Ishikawa (cell line): ENCODE data around the gene ABCC4.

Experiments used
- CEBPB ChIP-seq: IDR thresholded peaks from 2 replicates; pipeline ENCODE4 v1.6.1; 2012
- CREB1 ChIP-seq: IDR thresholded peaks from 2 replicates; pipeline ENCODE4 v1.6.1; 2012; ENCODE audit warnings: low read depth
- EGR1 ChIP-seq: IDR thresholded peaks from 2 replicates; pipeline ENCODE4 v1.6.1; 2012
- EP300 ChIP-seq: IDR thresholded peaks from 2 replicates; pipeline ENCODE4 v1.6.1; 2012; ENCODE audit warnings: borderline replicate concordance
- FOXM1 ChIP-seq: IDR thresholded peaks from 2 replicates; pipeline ENCODE4 v1.6.1; 2012; ENCODE audit warnings: low read depth, borderline replicate concordance
- NFIC ChIP-seq: IDR thresholded peaks from 2 replicates; pipeline ENCODE4 v1.6.1; 2012
- RAD21 ChIP-seq: IDR thresholded peaks from 2 replicates; pipeline ENCODE4 v1.6.1; 2012; ENCODE audit warnings: low read depth
- REST ChIP-seq: IDR thresholded peaks from 2 replicates; pipeline ENCODE4 v1.6.1; 2012; ENCODE audit warnings: low read depth, mild to moderate bottlenecking
- TAF1 ChIP-seq: IDR thresholded peaks from 2 replicates; pipeline ENCODE4 v1.6.1; 2012; ENCODE audit warnings: low read depth, mild to moderate bottlenecking
- TCF12 ChIP-seq: IDR thresholded peaks from 2 replicates; pipeline ENCODE4 v1.6.1; 2012; ENCODE audit warnings: low read depth
- TEAD4 ChIP-seq: IDR thresholded peaks from 2 replicates; pipeline ENCODE4 v1.6.1; 2012
- YY1 ChIP-seq: IDR thresholded peaks from 2 replicates; pipeline ENCODE4 v1.6.1; 2012; ENCODE audit warnings: low read depth
- ZBTB7A ChIP-seq: IDR thresholded peaks from 2 replicates; pipeline ENCODE4 v1.6.1; 2012; ENCODE audit warnings: low read depth
- TF ChIP-seq, protein P1 (sequence below): IDR thresholded peaks from 2 replicates; pipeline ENCODE4 v1.6.1; 2012
- TF ChIP-seq, protein P2 (sequence below): IDR thresholded peaks from 2 replicates; pipeline ENCODE4 v1.6.1; 2012

Gene ABCC4

GRCh38 chr13:95100525-95101433 is 200.5 kb downstream of the ABCC4 start:
- no peak for TF ChIP-seq TAF1
- TF ChIP-seq NFIC, result no peak
- no peak for TF ChIP-seq TCF12
- TF ChIP-seq, protein P1, sequence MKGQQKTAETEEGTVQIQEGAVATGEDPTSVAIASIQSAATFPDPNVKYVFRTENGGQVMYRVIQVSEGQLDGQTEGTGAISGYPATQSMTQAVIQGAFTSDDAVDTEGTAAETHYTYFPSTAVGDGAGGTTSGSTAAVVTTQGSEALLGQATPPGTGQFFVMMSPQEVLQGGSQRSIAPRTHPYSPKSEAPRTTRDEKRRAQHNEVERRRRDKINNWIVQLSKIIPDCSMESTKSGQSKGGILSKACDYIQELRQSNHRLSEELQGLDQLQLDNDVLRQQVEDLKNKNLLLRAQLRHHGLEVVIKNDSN, result no peak
- TF ChIP-seq FOXM1, result no peak
- no peak for TF ChIP-seq TEAD4
- no peak for TF ChIP-seq CREB1
- no peak for TF ChIP-seq ZBTB7A
- no peak for TF ChIP-seq REST
- TF ChIP-seq RAD21, result no peak
- TF ChIP-seq CEBPB, result no peak

GRCh38 chr13:95099541-95099940 is 201.7 kb downstream of the ABCC4 start:
- TF ChIP-seq ZBTB7A (no peak), CREB1 (no peak), FOXM1 (no peak), NFIC (no peak), TAF1 (no peak), TEAD4 (no peak)
- TF ChIP-seq, protein P2, sequence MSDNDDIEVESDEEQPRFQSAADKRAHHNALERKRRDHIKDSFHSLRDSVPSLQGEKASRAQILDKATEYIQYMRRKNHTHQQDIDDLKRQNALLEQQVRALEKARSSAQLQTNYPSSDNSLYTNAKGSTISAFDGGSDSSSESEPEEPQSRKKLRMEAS, result no peak
- TF ChIP-seq, protein P1, result no peak

- no peak for TF ChIP-seq RAD21
These were observed 202.3 kb downstream of the ABCC4 start for GRCh38 chr13:95098916-95099315.

GRCh38 chr13:95091755-95092154 is 209.5 kb downstream of the ABCC4 start:
- TF ChIP-seq EGR1, result no peak
- TF ChIP-seq YY1, result no peak

GRCh38 chr13:95087746-95088305 is 213.4 kb downstream of the ABCC4 start:
- TF ChIP-seq RAD21 (no peak), CEBPB (no peak), YY1 (no peak), EP300 (no peak), NFIC (no peak), TAF1 (no peak), CREB1 (no peak), FOXM1 (no peak), ZBTB7A (no peak), TCF12 (no peak), TEAD4 (no peak), REST (no peak), EGR1 (no peak)
- TF ChIP-seq, protein P1, result no peak
- TF ChIP-seq, protein P2, result no peak

GRCh38 chr13:95086761-95087160 is 214.5 kb downstream of the ABCC4 start:
- TF ChIP-seq FOXM1 (no peak), REST (no peak), EGR1 (no peak), CEBPB (no peak), RAD21 (no peak), ZBTB7A (no peak), TAF1 (no peak), TEAD4 (no peak), TCF12 (no peak)
- TF ChIP-seq, protein P2, result no peak
- TF ChIP-seq, protein P1, result no peak
